ENCODE results near the gene PLCL2.
A peak's percentile ranks its signal among the peaks of the same experiment; 100 is the strongest.

The PLCL2 gene

GRCh38 chr3:16908016-16908807, 23.5 kb downstream of the PLCL2 start:
- H3K4me3 Mint-ChIP-seq, result peak overlapping the region; percentile 11
- no peaks in the 10 kb centered on the region for H3K9me3 Mint-ChIP-seq
- no peak for DNase-seq (ENCODE audit: low spot score)
- H3K36me3 Mint-ChIP-seq (ENCODE audit: low read depth), result peaks cover 23% of the 10 kb centered on the region
- peaks cover 62% of the 10 kb centered on the region for H3K4me1 Mint-ChIP-seq (ENCODE audit: low read depth)
- H3K27ac Mint-ChIP-seq, result no peak overlapping the region
- H3K27me3 Mint-ChIP-seq (ENCODE audit: low read depth), result no peaks in the 10 kb centered on the region

GRCh38 chr3:16908896-16909295, 24.1 kb downstream of the PLCL2 start:
- no peak overlapping the region for H3K27ac Mint-ChIP-seq
- H3K4me3 Mint-ChIP-seq, result no peak overlapping the region
- H3K4me1 Mint-ChIP-seq (ENCODE audit: low read depth), result peaks cover 57% of the 10 kb centered on the region
- H3K36me3 Mint-ChIP-seq (ENCODE audit: low read depth), result peaks cover 23% of the 10 kb centered on the region
- H3K9me3 Mint-ChIP-seq, result no peaks in the 10 kb centered on the region
- H3K27me3 Mint-ChIP-seq (ENCODE audit: low read depth), result no peaks in the 10 kb centered on the region
- no peak for DNase-seq (ENCODE audit: low spot score)

- H3K4me3 Mint-ChIP-seq, result no peak overlapping the region
These were observed 25.0 kb downstream of the PLCL2 start for GRCh38 chr3:16909802-16910201.

GRCh38 chr3:16910207-16910606, 25.5 kb downstream of the PLCL2 start:
- Mint-ChIP-seq H3K4me3 (no peak overlapping the region), H3K4me1 (ENCODE audit: low read depth) (peaks cover 48% of the 10 kb centered on the region), H3K27me3 (ENCODE audit: low read depth) (no peaks in the 10 kb centered on the region), H3K9me3 (no peaks in the 10 kb centered on the region), H3K36me3 (ENCODE audit: low read depth) (peaks cover 16% of the 10 kb centered on the region), H3K27ac (no peak overlapping the region)
- no peak for DNase-seq (ENCODE audit: low spot score)

More at GRCh38 chr3:16909802-16910201, 25.0 kb downstream of the PLCL2 start:
- Mint-ChIP-seq H3K27me3 (ENCODE audit: low read depth) (no peaks in the 10 kb centered on the region), H3K9me3 (no peaks in the 10 kb centered on the region), H3K4me1 (ENCODE audit: low read depth) (peaks cover 51% of the 10 kb centered on the region), H3K36me3 (ENCODE audit: low read depth) (peaks cover 17% of the 10 kb centered on the region), H3K27ac (no peak overlapping the region)
- DNase-seq (ENCODE audit: low spot score), result no peak

- H3K9me3 Mint-ChIP-seq, result no peaks in the 10 kb centered on the region
- no peak overlapping the region for H3K27ac Mint-ChIP-seq
- no peaks in the 10 kb centered on the region for H3K27me3 Mint-ChIP-seq (ENCODE audit: low read depth)
- no peak for DNase-seq (ENCODE audit: low spot score)
- peaks cover 16% of the 10 kb centered on the region for H3K36me3 Mint-ChIP-seq (ENCODE audit: low read depth)
- H3K4me3 Mint-ChIP-seq, result no peak overlapping the region
- peaks cover 48% of the 10 kb centered on the region for H3K4me1 Mint-ChIP-seq (ENCODE audit: low read depth)
These were observed 27.2 kb downstream of the PLCL2 start for GRCh38 chr3:16911916-16912315.

GRCh38 chr3:16912400-16913263, 27.9 kb downstream of the PLCL2 start:
- Mint-ChIP-seq H3K27me3 (ENCODE audit: low read depth) (no peaks in the 10 kb centered on the region), H3K36me3 (ENCODE audit: low read depth) (peaks cover 16% of the 10 kb centered on the region), H3K27ac (no peak overlapping the region), H3K4me1 (ENCODE audit: low read depth) (peaks cover 50% of the 10 kb centered on the region), H3K4me3 (no peak overlapping the region), H3K9me3 (no peaks in the 10 kb centered on the region)
- no peak for DNase-seq (ENCODE audit: low spot score)

GRCh38 chr3:16913264-16913580, 28.5 kb downstream of the PLCL2 start:
- no peak overlapping the region for H3K27ac Mint-ChIP-seq

GRCh38 chr3:16916840-16917239, 32.1 kb downstream of the PLCL2 start:
- no peak overlapping the region for H3K4me3 Mint-ChIP-seq
- peaks cover 34% of the 10 kb centered on the region for H3K4me1 Mint-ChIP-seq (ENCODE audit: low read depth)
- H3K36me3 Mint-ChIP-seq (ENCODE audit: low read depth), result peaks cover 6% of the 10 kb centered on the region
- H3K9me3 Mint-ChIP-seq, result no peaks in the 10 kb centered on the region
- H3K27me3 Mint-ChIP-seq (ENCODE audit: low read depth), result no peaks in the 10 kb centered on the region
- H3K27ac Mint-ChIP-seq, result no peak overlapping the region
- DNase-seq (ENCODE audit: low spot score), result no peak

More at GRCh38 chr3:16913264-16913580, 28.5 kb downstream of the PLCL2 start:
- H3K36me3 Mint-ChIP-seq (ENCODE audit: low read depth), result peaks cover 16% of the 10 kb centered on the region
- peaks cover 49% of the 10 kb centered on the region for H3K4me1 Mint-ChIP-seq (ENCODE audit: low read depth)
- no peak for DNase-seq (ENCODE audit: low spot score)
- H3K4me3 Mint-ChIP-seq, result no peak overlapping the region
- H3K27me3 Mint-ChIP-seq (ENCODE audit: low read depth), result no peaks in the 10 kb centered on the region
- no peaks in the 10 kb centered on the region for H3K9me3 Mint-ChIP-seq

GRCh38 chr3:16917256-16917935, 32.6 kb downstream of the PLCL2 start:
- H3K9me3 Mint-ChIP-seq, result no peaks in the 10 kb centered on the region
- no peak overlapping the region for H3K4me3 Mint-ChIP-seq
- H3K4me1 Mint-ChIP-seq (ENCODE audit: low read depth), result peaks cover 30% of the 10 kb centered on the region
- H3K27ac Mint-ChIP-seq, result no peak overlapping the region
- H3K36me3 Mint-ChIP-seq (ENCODE audit: low read depth), result peaks cover 6% of the 10 kb centered on the region
- no peaks in the 10 kb centered on the region for H3K27me3 Mint-ChIP-seq (ENCODE audit: low read depth)
- DNase-seq (ENCODE audit: low spot score), result no peak

GRCh38 chr3:16917980-16918682, 33.4 kb downstream of the PLCL2 start:
- Mint-ChIP-seq H3K27me3 (ENCODE audit: low read depth) (no peaks in the 10 kb centered on the region), H3K4me3 (no peak overlapping the region), H3K36me3 (ENCODE audit: low read depth) (peaks cover 3% of the 10 kb centered on the region), H3K9me3 (peaks cover 2% of the 10 kb centered on the region), H3K27ac (no peak overlapping the region), H3K4me1 (ENCODE audit: low read depth) (peaks cover 23% of the 10 kb centered on the region)
- DNase-seq (ENCODE audit: low spot score), result no peak

- DNase-seq (ENCODE audit: low spot score), result no peak
- Mint-ChIP-seq H3K36me3 (ENCODE audit: low read depth) (peaks cover 6% of the 10 kb centered on the region), H3K9me3 (peaks cover 7% of the 10 kb centered on the region), H3K27ac (no peak overlapping the region), H3K4me1 (ENCODE audit: low read depth) (peaks cover 25% of the 10 kb centered on the region), H3K27me3 (ENCODE audit: low read depth) (no peaks in the 10 kb centered on the region), H3K4me3 (no peak overlapping the region)
These were observed 33.9 kb downstream of the PLCL2 start for GRCh38 chr3:16918683-16919025.

- H3K27ac Mint-ChIP-seq, result no peak overlapping the region
- no peak overlapping the region for H3K4me3 Mint-ChIP-seq
- peaks cover 6% of the 10 kb centered on the region for H3K36me3 Mint-ChIP-seq (ENCODE audit: low read depth)
- H3K27me3 Mint-ChIP-seq (ENCODE audit: low read depth), result no peaks in the 10 kb centered on the region
- H3K9me3 Mint-ChIP-seq, result peaks cover 11% of the 10 kb centered on the region
- DNase-seq (ENCODE audit: low spot score), result no peak
- H3K4me1 Mint-ChIP-seq (ENCODE audit: low read depth), result peaks cover 8% of the 10 kb centered on the region
These were observed 38.4 kb downstream of the PLCL2 start for GRCh38 chr3:16923112-16923511.

GRCh38 chr3:16927485-16927884, 42.7 kb downstream of the PLCL2 start:
- Mint-ChIP-seq H3K36me3 (ENCODE audit: low read depth) (peaks cover 10% of the 10 kb centered on the region), H3K27me3 (ENCODE audit: low read depth) (no peaks in the 10 kb centered on the region), H3K27ac (no peak overlapping the region), H3K9me3 (peaks cover 11% of the 10 kb centered on the region), H3K4me3 (no peak overlapping the region), H3K4me1 (ENCODE audit: low read depth) (peaks cover 23% of the 10 kb centered on the region)
- DNase-seq (ENCODE audit: low spot score), result no peak

Measured in T-helper 2 cell treated with Interferon-gamma antibody and Interleukin-4, amounts not matched to agents 5 μg/mL and 100 μg/mL, for 36 hours (primary cell).